ENCODE measurements around the gene UNC80.

The UNC80 gene

GRCh38 chr2:210034087-210034683 lies 262.6 kb downstream of the UNC80 start:
- DNase-seq (ENCODE audit: low read depth in 1 of 2, low spot score in 1 of 2): peak in 1 of 2 experiments; percentile 1
- no peak for TF ChIP-seq JUND (IDR thresholded peaks at IDR 0.05; ENCODE audit: low read depth)
- in situ Hi-C loops (cut with HindIII; ENCODE audit: low pct_unique_long_range_greater_than_20kb, low sequenced_read_pairs): no loop called here

DNA sequence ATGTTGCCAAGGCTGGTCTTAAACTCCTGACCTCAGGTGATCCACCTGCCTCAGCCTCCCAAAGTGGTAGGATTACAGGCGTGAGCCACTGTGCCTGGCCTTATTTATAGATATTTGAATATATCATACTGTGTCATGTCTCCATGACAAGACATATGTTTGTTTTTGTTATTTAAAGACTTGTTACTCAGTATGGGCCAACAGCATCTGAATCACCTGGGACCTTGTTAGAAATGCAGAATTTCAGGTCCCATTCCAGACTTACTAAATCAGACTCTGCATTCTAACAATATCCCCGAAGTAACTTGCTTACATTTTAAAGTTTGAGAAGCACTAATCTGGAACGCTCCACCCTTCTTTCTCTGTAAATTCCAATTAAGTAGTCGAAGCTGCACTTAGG lies 264.0 kb downstream of the UNC80 start:
- in situ Hi-C loops (cut with HindIII; ENCODE audit: low pct_unique_long_range_greater_than_20kb, low sequenced_read_pairs): no loop called here
- DNase-seq (ENCODE audit: low read depth in 1 of 2, low spot score in 1 of 2): no peak
- TF ChIP-seq JUND (IDR thresholded peaks at IDR 0.05; ENCODE audit: low read depth): no peak

GRCh38 chr2:210038078-210038477 lies 266.4 kb downstream of the UNC80 start:
- DNase-seq (ENCODE audit: low read depth in 1 of 2, low spot score in 1 of 2): no peak
- in situ Hi-C loops (cut with HindIII; ENCODE audit: low pct_unique_long_range_greater_than_20kb, low sequenced_read_pairs): no loop called here
- TF ChIP-seq JUND (IDR thresholded peaks at IDR 0.05; ENCODE audit: low read depth): no peak

GRCh38 chr2:210046851-210047500 lies 275.3 kb downstream of the UNC80 start:
- in situ Hi-C loops (cut with HindIII; ENCODE audit: low pct_unique_long_range_greater_than_20kb, low sequenced_read_pairs): no loop called here
- TF ChIP-seq JUND (IDR thresholded peaks at IDR 0.05; ENCODE audit: low read depth): no peak
- DNase-seq (ENCODE audit: low read depth in 1 of 2, low spot score in 1 of 2): no peak

All from T47D (cell line).